GM21515 (cell line): ENCODE measurements around the gene NECAB3.

Source experiments
- ATAC-seq: cut with Tn5 transposase; IDR thresholded peaks from one replicate; pipeline ENCODE4 v1.9.1; 2021; ENCODE audit not compliant: unreplicated experiment

Gene NECAB3

GRCh38 chr20:33679758-33680485, 5.7 kb upstream of the NECAB3 start:
- ATAC-seq = peak; percentile 42

- ATAC-seq = no peak
Measured at GRCh38 chr20:33677991-33678702, 3.9 kb upstream of the NECAB3 start.

- no peak for ATAC-seq
Measured at GRCh38 chr20:33676652-33677645, 2.7 kb upstream of the NECAB3 start.

- no peak for ATAC-seq
Measured at GRCh38 chr20:33676121-33676520, 1.9 kb upstream of the NECAB3 start.

GRCh38 chr20:33675136-33675959, 1.1 kb upstream of the NECAB3 start:
- ATAC-seq = no peak

DNA sequence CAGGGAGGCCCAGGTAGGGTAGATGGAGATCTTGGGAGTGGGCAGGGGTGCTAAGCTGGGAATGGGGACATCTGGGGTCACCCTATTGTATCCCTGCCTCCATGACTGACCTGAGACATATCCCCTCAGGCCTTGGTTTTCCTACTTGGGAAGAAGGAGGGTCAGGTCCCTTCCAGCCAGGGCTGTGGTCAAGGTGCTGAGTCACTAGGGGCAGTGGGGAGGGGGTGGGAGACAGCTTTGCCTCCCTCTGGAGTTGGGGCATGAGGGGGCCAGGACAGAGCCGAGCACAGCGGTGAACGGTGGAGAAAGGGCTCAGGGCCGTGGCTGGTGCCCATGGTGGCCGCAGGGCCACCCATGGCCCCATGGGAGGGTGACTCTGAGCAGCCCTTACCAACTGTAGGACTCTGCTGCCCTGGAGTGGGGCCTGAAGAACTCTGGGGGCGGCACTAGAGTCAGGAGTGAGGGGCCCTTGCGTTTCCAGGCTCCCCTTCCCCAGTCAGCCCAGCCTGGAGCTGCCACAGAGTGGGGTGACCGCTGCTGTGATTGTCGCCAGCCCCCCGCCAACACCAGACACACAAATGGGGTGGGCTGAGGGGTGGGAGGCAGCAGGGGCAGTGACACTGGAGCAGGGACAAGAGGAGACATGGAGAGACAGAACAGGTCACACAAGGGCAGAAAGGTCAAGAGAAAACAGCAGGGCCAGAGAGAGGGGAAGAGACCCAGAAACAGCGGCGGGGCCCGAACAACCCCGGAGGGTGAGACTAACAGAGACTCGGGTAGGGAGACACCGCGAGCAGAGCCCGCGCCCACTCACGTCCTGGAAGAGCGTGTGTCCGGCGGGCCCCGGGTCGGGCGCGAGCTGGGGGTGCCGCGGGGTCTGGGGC, 576 bp downstream of the NECAB3 start:
- peak; percentile 16 for ATAC-seq

- ATAC-seq = no peak
Measured at GRCh38 chr20:33673114-33673409, 1.2 kb downstream of the NECAB3 start.

DNA sequence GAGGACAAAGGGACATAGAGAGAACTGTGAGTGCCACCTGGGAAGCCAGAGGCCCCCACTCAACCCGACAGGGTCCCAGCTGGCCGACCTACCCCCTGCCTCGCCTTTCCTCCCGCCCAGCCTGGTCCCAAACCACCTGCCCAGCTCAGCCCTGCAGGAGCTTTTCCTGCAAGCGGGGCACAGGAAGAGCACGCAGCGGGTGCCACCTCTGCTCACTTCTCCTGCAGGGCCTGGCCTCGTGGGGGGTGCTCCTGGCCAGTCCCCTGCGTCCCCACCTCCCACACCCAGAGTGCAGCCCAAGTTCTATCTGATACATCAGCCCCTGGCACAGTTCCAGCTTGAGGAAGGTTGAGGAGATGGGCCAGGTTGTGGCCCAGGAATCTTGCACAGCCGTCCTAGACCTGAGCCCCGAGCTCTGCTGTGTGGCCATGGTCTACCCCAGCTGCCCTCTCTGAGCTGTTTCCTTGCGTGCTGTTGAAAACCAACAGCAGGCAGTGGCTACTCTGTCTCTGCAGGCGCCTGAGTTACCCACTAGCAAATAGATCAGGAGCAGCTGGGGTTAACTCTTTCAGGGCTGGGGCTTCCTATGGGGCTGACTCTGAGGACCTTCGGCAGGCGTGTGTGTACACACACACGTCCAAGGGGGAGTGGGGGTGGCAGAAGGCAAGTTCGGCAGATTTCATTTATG, 1.7 kb downstream of the NECAB3 start:
- ATAC-seq = no peak

DNA sequence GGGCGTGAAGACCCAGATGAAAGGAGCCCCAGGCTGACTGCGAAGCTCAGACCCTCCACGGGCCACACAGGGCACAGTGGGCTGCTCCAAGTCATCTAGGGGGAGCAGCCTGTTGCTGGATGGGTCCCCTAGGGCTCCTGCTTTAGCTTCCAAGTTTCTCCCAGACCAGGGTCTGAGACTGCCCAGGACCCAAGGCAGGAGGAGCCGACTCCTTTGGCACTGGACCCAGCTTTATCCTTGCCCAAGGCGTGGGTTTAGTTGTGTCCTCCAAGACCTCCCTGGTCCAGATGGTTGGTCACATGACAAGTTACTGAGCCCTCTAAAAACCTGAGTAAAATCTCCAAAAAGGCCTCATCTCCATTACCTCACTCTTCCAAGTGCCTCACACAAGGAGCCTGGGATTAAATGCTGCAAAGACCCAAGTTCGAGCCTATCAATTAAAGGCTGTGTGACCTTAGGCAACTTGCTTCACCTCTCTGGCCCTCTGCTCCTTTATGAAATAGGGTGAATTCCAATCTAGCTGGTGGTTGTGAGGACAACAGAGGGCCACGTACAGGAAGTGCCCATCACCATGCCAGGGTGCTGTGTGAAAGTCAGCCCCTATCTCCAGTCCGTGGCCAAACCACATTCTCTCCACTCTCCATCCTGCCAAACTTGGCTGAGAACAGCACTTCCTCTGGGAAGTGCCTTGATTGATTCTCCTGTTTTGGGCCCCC, 2.5 kb downstream of the NECAB3 start:
- ATAC-seq = no peak

DNA sequence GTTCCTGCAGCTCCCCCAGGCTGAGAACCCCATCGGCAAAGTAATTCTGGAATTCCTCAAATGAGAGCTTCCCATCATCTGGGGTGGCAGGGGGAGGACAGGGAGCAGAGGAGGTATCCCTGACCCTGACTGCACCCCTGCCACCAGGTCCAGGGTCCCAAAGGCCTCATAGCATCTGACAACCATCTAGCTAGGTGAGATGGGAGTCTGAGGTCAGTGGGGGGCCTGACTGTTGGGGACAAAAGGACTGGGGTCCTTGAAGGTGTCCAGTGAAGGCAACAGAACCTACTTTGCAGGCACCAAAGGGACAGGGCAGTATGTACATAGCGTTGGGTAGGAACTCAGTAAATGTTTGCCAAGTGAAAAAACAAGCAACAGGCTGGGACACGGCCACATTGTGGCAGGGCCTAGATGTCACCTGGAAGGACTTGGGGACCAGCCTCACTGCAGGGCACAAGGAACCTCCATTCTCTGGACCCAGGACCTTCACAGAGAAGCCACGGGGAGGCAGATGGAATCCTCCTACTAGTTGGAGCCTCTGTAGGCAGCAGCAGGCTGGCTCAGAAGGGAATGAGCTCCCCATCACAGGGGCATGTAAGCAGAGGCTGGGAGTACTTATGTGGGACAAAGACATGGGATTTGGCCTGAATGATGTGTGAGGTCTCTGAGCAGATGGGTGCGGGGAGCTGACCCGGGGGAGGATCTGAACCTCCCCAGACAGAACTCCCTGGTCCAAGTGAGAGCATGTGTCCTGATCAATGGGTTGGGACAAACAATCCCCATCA, 3.3 kb downstream of the NECAB3 start:
- no peak for ATAC-seq

GRCh38 chr20:33669873-33670640, 4.2 kb downstream of the NECAB3 start:
- ATAC-seq = no peak

DNA sequence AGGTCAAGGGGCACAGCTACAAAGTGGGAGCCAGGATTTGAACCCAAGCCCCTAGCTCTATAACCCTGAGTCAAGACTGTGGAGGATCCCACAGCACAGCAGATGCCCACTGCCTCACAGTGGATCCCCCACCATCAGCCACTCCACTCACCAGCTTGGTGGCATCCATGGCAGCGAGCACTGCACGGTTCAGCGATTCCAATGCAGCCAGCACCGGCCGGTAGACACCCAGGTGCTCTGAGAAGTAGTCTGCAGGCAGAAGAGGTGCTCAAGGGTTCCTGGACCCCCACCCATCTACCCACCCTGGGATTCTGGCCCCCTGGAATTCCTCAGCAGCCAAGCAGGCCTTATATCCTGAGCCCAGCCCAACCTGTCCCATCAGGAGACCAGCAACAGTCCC, 5.0 kb downstream of the NECAB3 start:
- ATAC-seq = no peak

- ATAC-seq = no peak
Measured at GRCh38 chr20:33668466-33669155, 5.6 kb downstream of the NECAB3 start.

- ATAC-seq = peak; percentile 29
Measured at GRCh38 chr20:33667676-33668465, 6.4 kb downstream of the NECAB3 start.

- ATAC-seq = peak; percentile 0
Measured at GRCh38 chr20:33667245-33667675, 7.0 kb downstream of the NECAB3 start.
